Endothelial cell (in vitro differentiated cells): Measurements from ENCODE around the gene TPPP2. TPM values are rescaled to one million over a fixed set of nuclear protein-coding genes. Genes with fewer than 3 reads are reported as not detected.

Experiments used
- DNase-seq: peaks from one replicate; pipeline ENCODE4 v3.0.0; 2021; ENCODE audit warnings: low spot score
- H3K27ac Mint-ChIP-seq: one replicate; pipeline ENCODE4 v1.8.0; 2021; ENCODE audit warnings: mixed read lengths, inconsistent platforms; ENCODE audit not compliant: unreplicated experiment
- H3K27me3 Mint-ChIP-seq: one replicate; pipeline ENCODE4 v1.8.0; 2021; ENCODE audit warnings: mild to moderate bottlenecking, moderate library complexity, mixed read lengths, inconsistent platforms; ENCODE audit not compliant: unreplicated experiment
- H3K36me3 Mint-ChIP-seq: one replicate; pipeline ENCODE4 v1.8.0; 2021; ENCODE audit warnings: mild to moderate bottlenecking, low read depth, mixed read lengths, inconsistent platforms; ENCODE audit not compliant: unreplicated experiment
- H3K4me1 Mint-ChIP-seq: one replicate; pipeline ENCODE4 v1.8.0; 2021; ENCODE audit warnings: mild to moderate bottlenecking, mixed read lengths, inconsistent platforms; ENCODE audit not compliant: unreplicated experiment
- H3K4me3 Mint-ChIP-seq: one replicate; pipeline ENCODE4 v1.8.0; 2021; ENCODE audit warnings: mild to moderate bottlenecking, mixed read lengths, inconsistent platforms; ENCODE audit not compliant: unreplicated experiment
- H3K9me3 Mint-ChIP-seq: one replicate; pipeline ENCODE4 v1.8.0; 2021; ENCODE audit warnings: mixed read lengths, inconsistent platforms; ENCODE audit not compliant: unreplicated experiment
- CTCF ChIP-seq: fragments of 200-600 bp; sonication (generic); IDR thresholded peaks from one replicate; pipeline ENCODE4 v1.5.0; 2021; ENCODE audit warnings: antibody characterized with exemption; ENCODE audit not compliant: unreplicated experiment
- total RNA-seq: library from RNA; stranded (reverse); fragmentation: NEBNext Ultra II Directional; extraction: Animal tissue kit (Norgen Biotek cat#: 25700); gene quantifications from one replicate; pipeline ENCODE4 v1.2.1, GENCODE V29; 2021; ENCODE audit not compliant: unreplicated experiment

Gene TPPP2
- total RNA-seq, 1 donor from 2014 or later = 0.62 TPM

GRCh38 chr14:21075719-21076437, 45.9 kb downstream of the TPPP2 start:
- no peak for DNase-seq
- Mint-ChIP-seq H3K27me3 (peaks cover 18% of the 10 kb centered on the region), H3K27ac (peak overlapping the region; percentile 26), H3K4me1 (peaks cover 3% of the 10 kb centered on the region), H3K4me3 (peak overlapping the region; percentile 9), H3K36me3 (peaks cover 23% of the 10 kb centered on the region), H3K9me3 (no peaks in the 10 kb centered on the region)
- TF ChIP-seq CTCF = no peak

- no peak for DNase-seq
- H3K9me3 Mint-ChIP-seq = no peaks in the 10 kb centered on the region
- no peak overlapping the region for H3K4me3 Mint-ChIP-seq
- no peaks in the 10 kb centered on the region for H3K4me1 Mint-ChIP-seq
- peak overlapping the region; percentile 30 for H3K27ac Mint-ChIP-seq
- H3K27me3 Mint-ChIP-seq = peaks cover 13% of the 10 kb centered on the region
- peaks cover 29% of the 10 kb centered on the region for H3K36me3 Mint-ChIP-seq
- no peak for TF ChIP-seq CTCF
These were observed 47.7 kb downstream of the TPPP2 start for GRCh38 chr14:21077672-21078071.

GRCh38 chr14:21078287-21078686, 48.3 kb downstream of the TPPP2 start:
- H3K27ac Mint-ChIP-seq = no peak overlapping the region
- H3K4me1 Mint-ChIP-seq = no peaks in the 10 kb centered on the region
- no peak for DNase-seq
- peaks cover 14% of the 10 kb centered on the region for H3K27me3 Mint-ChIP-seq
- no peak for TF ChIP-seq CTCF
- no peak overlapping the region for H3K4me3 Mint-ChIP-seq
- H3K9me3 Mint-ChIP-seq = no peaks in the 10 kb centered on the region
- H3K36me3 Mint-ChIP-seq = peaks cover 32% of the 10 kb centered on the region

- Mint-ChIP-seq H3K4me3 (no peak overlapping the region), H3K4me1 (no peaks in the 10 kb centered on the region), H3K27me3 (peaks cover 12% of the 10 kb centered on the region), H3K36me3 (peaks cover 29% of the 10 kb centered on the region), H3K27ac (no peak overlapping the region), H3K9me3 (no peaks in the 10 kb centered on the region)
- no peak for DNase-seq
- no peak for TF ChIP-seq CTCF
These were observed 48.7 kb downstream of the TPPP2 start for GRCh38 chr14:21078726-21079125.

GRCh38 chr14:21081521-21082142, 51.6 kb downstream of the TPPP2 start:
- Mint-ChIP-seq H3K4me3 (no peak overlapping the region), H3K4me1 (peaks cover 7% of the 10 kb centered on the region), H3K27ac (no peak overlapping the region), H3K9me3 (no peaks in the 10 kb centered on the region), H3K36me3 (peaks cover 28% of the 10 kb centered on the region), H3K27me3 (peaks cover 22% of the 10 kb centered on the region)
- TF ChIP-seq CTCF = no peak
- no peak for DNase-seq
